ENCODE measurements around the gene CAGE1.

Gene CAGE1

GRCh38 chr6:7301702-7302101 lies 87.8 kb downstream of the CAGE1 start:
- DNase-seq: no peak

- no peak for DNase-seq
Measured at GRCh38 chr6:7300926-7301325, 88.6 kb downstream of the CAGE1 start.

GRCh38 chr6:7298113-7298512 lies 91.4 kb downstream of the CAGE1 start:
- no peak for DNase-seq

GRCh38 chr6:7296602-7297001 lies 92.9 kb downstream of the CAGE1 start:
- DNase-seq: no peak

GRCh38 chr6:7295916-7296315 lies 93.6 kb downstream of the CAGE1 start:
- no peak for DNase-seq

- no peak for DNase-seq
Measured at GRCh38 chr6:7292596-7293255, 96.8 kb downstream of the CAGE1 start.

GRCh38 chr6:7290079-7290478 lies 99.5 kb downstream of the CAGE1 start:
- DNase-seq: no peak

GRCh38 chr6:7285416-7285815 lies 104.1 kb downstream of the CAGE1 start:
- no peak for DNase-seq

GRCh38 chr6:7283676-7284075 lies 105.9 kb downstream of the CAGE1 start:
- DNase-seq: no peak

GRCh38 chr6:7282097-7282906 lies 107.2 kb downstream of the CAGE1 start:
- no peak for DNase-seq
